ENCODE measurements around the gene ATP5MC2. TPM values are rescaled to one million over a fixed set of nuclear protein-coding genes. Genes with fewer than 3 reads are reported as not detected.

The ATP5MC2 gene
- total RNA-seq, 1 experiment from 2014 or later: 304 TPM

- TF ChIP-seq EZH2phosphoT487 (IDR thresholded peaks at IDR 0.05; ENCODE audit: borderline replicate concordance): no peak
- no peak for TF ChIP-seq REST (IDR thresholded peaks at IDR 0.05; ENCODE audit: low read depth)
- no peak for TF ChIP-seq POLR2A (IDR thresholded peaks at IDR 0.05; ENCODE audit: borderline replicate concordance, extremely low read depth, insufficient read depth, insufficient read length)
- no peak for TF ChIP-seq POLR2AphosphoS5 (IDR thresholded peaks at IDR 0.05; ENCODE audit: low read depth, low read length)
- Histone ChIP-seq H3K4me2 (ENCODE audit: low read length) (peak overlapping the region; percentile 94), H3K9ac (ENCODE audit: low read length) (peak overlapping the region; percentile 74), H4K20me1 (ENCODE audit: insufficient read depth) (peaks cover 4% of the 10 kb centered on the region; the same call in 1 of the 2 replicates), H3K9me2 (ENCODE audit: insufficient read depth) (no peaks in the 10 kb centered on the region), H3K4me1 (ENCODE audit: control insufficient read depth in 1 of 2, insufficient read depth in 2 of 2, low read length in 2 of 2) (peaks cover 8 to 21% of the 10 kb centered on the region in 2 experiments), H3K27me3 (ENCODE audit: insufficient read depth, low read length) (no peaks in the 10 kb centered on the region), H2AFZ (ENCODE audit: low read depth, low read length, poor library complexity, severe bottlenecking) (no peak overlapping the region), H3K27ac (ENCODE audit: low read depth, low read length) (peak overlapping the region; percentile 66), H3K4me3 (replicated peaks in 1 of 2; ENCODE audit: low read depth in 1 of 2, low read length in 2 of 2) (peak overlapping the region; percentile 77 to 90), H3K36me3 (ENCODE audit: control insufficient read depth in 1 of 2, insufficient read depth in 2 of 2, low read length in 2 of 2) (no peaks in the 10 kb centered on the region), H3K79me2 (ENCODE audit: insufficient read depth, low read length) (peaks cover 46% of the 10 kb centered on the region), H3K9me3 (ENCODE audit: control insufficient read depth in 1 of 2, insufficient read depth in 1 of 2, low read depth in 1 of 2, low read length in 2 of 2) (no peaks in the 10 kb centered on the region)
- RAD21 ChIA-PET (ENCODE audit: low non-redundant PET in 1 of 2, low total read pairs in 2 of 2, uncharacterized antibody in 2 of 2, unreplicated experiment in 2 of 2): no interaction called here
- ATAC-seq: no peak
- DNase-seq (ENCODE audit: low read depth, low spot score): no peak
- intact Hi-C loops (cut with micrococcal nuclease): loop anchor here (5.0 kb wide), 1 partner anchor 52 kb away; the partner anchor contains the start of gene ATP5MC2
- no TSS peak for BruUV-seq (replicated peaks)
- CTCF ChIA-PET: interaction anchor here (1.3 to 2.0 kb wide), 2 partner anchors 12 to 51 kb away, joined by 3 to 4 read pairs; partner anchors contain the start of gene ATP5MC2
- POLR2A ChIA-PET: interaction anchor here (1.1 kb wide), 1 partner anchor 12 kb away, joined by 3 read pairs; no protein-coding TSS in a partner anchor
These were observed 50.9 kb downstream of the ATP5MC2 start for GRCh38 chr12:53624956-53625355.

GRCh38 chr12:53624458-53624857 is 51.4 kb downstream of the ATP5MC2 start:
- intact Hi-C loops (cut with micrococcal nuclease): no loop called here
- TF ChIP-seq ZBTB33 (IDR thresholded peaks at IDR 0.05; ENCODE audit: extremely low read depth, insufficient replicate concordance, low read length) (no peak), POLR2AphosphoS5 (IDR thresholded peaks at IDR 0.05; ENCODE audit: low read depth, low read length) (no peak), CEBPB (IDR thresholded peaks at IDR 0.05; ENCODE audit: low read depth) (no peak), SRF (IDR thresholded peaks at IDR 0.05; ENCODE audit: low read depth) (no peak), EGR1 (IDR thresholded peaks at IDR 0.05; ENCODE audit: low read depth) (no peak), ZNF274 (IDR thresholded peaks at IDR 0.05; ENCODE audit: low read depth, low read length) (no peak), SIN3A (IDR thresholded peaks at IDR 0.05; ENCODE audit: low read depth) (no peak), ATF3 (IDR thresholded peaks at IDR 0.05) (no peak)

More at GRCh38 chr12:53624458-53624857, 51.4 kb downstream of the ATP5MC2 start:
- Histone ChIP-seq H3K36me3 (ENCODE audit: control insufficient read depth in 1 of 2, insufficient read depth in 2 of 2, low read length in 2 of 2) (no peaks in the 10 kb centered on the region), H3K27ac (ENCODE audit: low read depth, low read length) (no peak overlapping the region), H3K4me3 (replicated peaks in 1 of 2; ENCODE audit: low read depth in 1 of 2, low read length in 2 of 2) (peak overlapping the region in 1 of 2 experiments; percentile 90; a peak in 3 of 4 replicates), H4K20me1 (ENCODE audit: insufficient read depth) (peaks cover 4% of the 10 kb centered on the region; the same call in 1 of the 2 replicates), H3K9me3 (ENCODE audit: control insufficient read depth in 1 of 2, insufficient read depth in 1 of 2, low read depth in 1 of 2, low read length in 2 of 2) (no peaks in the 10 kb centered on the region), H2AFZ (ENCODE audit: low read depth, low read length, poor library complexity, severe bottlenecking) (no peak overlapping the region), H3K4me2 (ENCODE audit: low read length) (peak overlapping the region; percentile 94), H3K4me1 (ENCODE audit: control insufficient read depth in 1 of 2, insufficient read depth in 2 of 2, low read length in 2 of 2) (peaks cover 8 to 21% of the 10 kb centered on the region in 2 experiments), H3K79me2 (ENCODE audit: insufficient read depth, low read length) (peaks cover 51% of the 10 kb centered on the region), H3K27me3 (ENCODE audit: insufficient read depth, low read length) (no peaks in the 10 kb centered on the region), H3K9ac (ENCODE audit: low read length) (no peak overlapping the region), H3K9me2 (ENCODE audit: insufficient read depth) (no peaks in the 10 kb centered on the region)
- ChIA-PET RAD21 (ENCODE audit: low non-redundant PET in 1 of 2, low total read pairs in 2 of 2, uncharacterized antibody in 2 of 2, unreplicated experiment in 2 of 2) (no interaction called here), CTCF (interaction anchor here (2.0 kb wide), 1 partner anchor 11 kb away, joined by 4 read pairs; no protein-coding TSS in a partner anchor), POLR2A (interaction anchor here (0.6 kb wide), 1 partner anchor 174 kb away, joined by 5 read pairs; no protein-coding TSS in a partner anchor)
- BruUV-seq (replicated peaks): no TSS peak
- ATAC-seq (no peak), DNase-seq (ENCODE audit: low read depth, low spot score) (no peak)

All from HCT116 (cell line).